Neural progenitor cell (in vitro differentiated cells): ENCODE data around the gene OR52K1. TPM values are rescaled to one million over a fixed set of nuclear protein-coding genes. Genes with fewer than 3 reads are reported as not detected.

Experiments
- DNase-seq: peaks from one replicate; pipeline ENCODE4 v3.0.0-alpha.2; 2016; ENCODE audit warnings: low spot score
- H2AFZ ChIP-seq: fragments of 200-600 bp; sonication (generic); replicated peaks from 2 replicates; pipeline ENCODE4 v1.6.1; 2016; ENCODE audit warnings: antibody characterized with exemption
- H3F3A ChIP-seq: fragments of 200-600 bp; sonication (generic); 2 replicates; pipeline ENCODE4 v1.6.1; 2016; ENCODE audit warnings: antibody characterized with exemption, low read depth
- H3K27ac ChIP-seq: fragments of 200-600 bp; sonication (generic); 2 replicates; pipeline ENCODE4 v1.5.1; 2016; ENCODE audit warnings: mild to moderate bottlenecking
- H3K27me3 ChIP-seq: fragments of 200-600 bp; sonication (generic); 2 replicates; pipeline ENCODE4 v1.6.1; 2016; ENCODE audit warnings: mild to moderate bottlenecking, moderate library complexity
- H3K36me3 ChIP-seq: fragments of 200-600 bp; sonication (generic); 2 replicates; pipeline ENCODE4 v1.5.1; 2016
- H3K4me1 ChIP-seq: fragments of 200-600 bp; sonication (generic); 2 replicates; pipeline ENCODE4 v1.6.1; 2016; ENCODE audit warnings: mixed run types
- H3K4me2 ChIP-seq: fragments of 200-600 bp; sonication (generic); 2 replicates; pipeline ENCODE4 v1.6.1; 2016
- H3K4me3 ChIP-seq: fragments of 200-600 bp; sonication (generic); 2 replicates; pipeline ENCODE4 v1.5.1; 2016
- H3K79me2 ChIP-seq: fragments of 200-600 bp; sonication (generic); 2 replicates; pipeline ENCODE4 v1.6.1; 2016; ENCODE audit warnings: low read depth
- H3K9ac ChIP-seq: fragments of 200-600 bp; sonication (generic); 2 replicates; pipeline ENCODE4 v1.6.1; 2016
- H3K9me3 ChIP-seq: fragments of 200-600 bp; sonication (generic); 2 replicates; pipeline ENCODE4 v1.5.1; 2016; ENCODE audit warnings: low read depth
- H4K20me1 ChIP-seq: fragments of 200-600 bp; sonication (generic); 2 replicates; pipeline ENCODE4 v1.6.1; 2016; ENCODE audit warnings: low read depth
- H3K27ac Mint-ChIP-seq: 3 replicates; pipeline ENCODE4 v1.8.0; 2021; ENCODE audit warnings: mixed read lengths
- H3K27me3 Mint-ChIP-seq: 2 replicates; pipeline ENCODE4 v1.8.0; 2022; ENCODE audit warnings: low read depth, mild to moderate bottlenecking, inconsistent platforms, moderate library complexity, mixed read lengths; ENCODE audit not compliant: insufficient read depth
- H3K36me3 Mint-ChIP-seq: 3 replicates; pipeline ENCODE4 v1.8.0; 2021; ENCODE audit warnings: mixed read lengths
- H3K4me1 Mint-ChIP-seq: 3 replicates; pipeline ENCODE4 v1.8.0; 2021; ENCODE audit warnings: mixed read lengths
- H3K4me3 Mint-ChIP-seq: 3 replicates; pipeline ENCODE4 v1.8.0; 2021; ENCODE audit warnings: mild to moderate bottlenecking, moderate library complexity, mixed read lengths
- H3K9me3 Mint-ChIP-seq: 3 replicates; pipeline ENCODE4 v1.8.0; 2020; ENCODE audit warnings: mixed read lengths
- CTCF ChIP-seq: fragments of 200-600 bp; sonication (generic); IDR thresholded peaks from 2 replicates; pipeline ENCODE4 v1.5.1; 2017; ENCODE audit warnings: antibody characterized with exemption, mild to moderate bottlenecking
- EZH2 ChIP-seq: fragments of 200-600 bp; sonication (generic); IDR thresholded peaks from 2 replicates; pipeline ENCODE4 v1.6.1; 2017; ENCODE audit warnings: antibody characterized with exemption, mild to moderate bottlenecking, moderate library complexity
- EZH2phosphoT487 ChIP-seq: fragments of 200-600 bp; sonication (generic); IDR thresholded peaks from 2 replicates; pipeline ENCODE4 v1.6.1; 2017; ENCODE audit warnings: antibody characterized with exemption
- total RNA-seq: library from RNA; depleted of rRNA; stranded (reverse); fragments of >200 nt; gene quantifications from 2 replicates; pipeline ENCODE4 v1.2.3, GENCODE V29; 2015; ENCODE audit warnings: low replicate concordance

The OR52K1 gene
- total RNA-seq, 1 donor from 2014 or later = not detected

GRCh38 chr11:4459500-4459899 is 22.9 kb upstream of the OR52K1 start:
- no peak overlapping the region for H3K4me2 ChIP-seq
- no peaks in the 10 kb centered on the region for H3K27me3 ChIP-seq
- H3K4me1 Mint-ChIP-seq = no peaks in the 10 kb centered on the region
- H4K20me1 ChIP-seq = no peaks in the 10 kb centered on the region
- peaks cover 5% of the 10 kb centered on the region for H3K9me3 Mint-ChIP-seq
- no peaks in the 10 kb centered on the region for H3F3A ChIP-seq
- H2AFZ ChIP-seq = no peak overlapping the region
- H3K79me2 ChIP-seq = no peaks in the 10 kb centered on the region
- TF ChIP-seq EZH2 = no peak
- TF ChIP-seq EZH2phosphoT487 = no peak
- TF ChIP-seq CTCF = no peak
- no peak overlapping the region for H3K4me3 ChIP-seq
- no peaks in the 10 kb centered on the region for H3K4me1 ChIP-seq
- no peak overlapping the region for H3K4me3 Mint-ChIP-seq
- H3K36me3 ChIP-seq = no peaks in the 10 kb centered on the region
- H3K36me3 Mint-ChIP-seq = no peaks in the 10 kb centered on the region
- no peaks in the 10 kb centered on the region for H3K9me3 ChIP-seq
- H3K27ac Mint-ChIP-seq = no peak overlapping the region
- no peak overlapping the region for H3K9ac ChIP-seq
- H3K27me3 Mint-ChIP-seq = no peaks in the 10 kb centered on the region
- no peak overlapping the region for H3K27ac ChIP-seq
- no peak for DNase-seq

- DNase-seq = no peak
- Histone ChIP-seq H3K4me3 (no peak overlapping the region), H3K9me3 (no peaks in the 10 kb centered on the region), H2AFZ (no peak overlapping the region), H3K36me3 (no peaks in the 10 kb centered on the region), H4K20me1 (no peaks in the 10 kb centered on the region), H3K27ac (no peak overlapping the region), H3K79me2 (no peaks in the 10 kb centered on the region), H3F3A (no peaks in the 10 kb centered on the region), H3K27me3 (no peaks in the 10 kb centered on the region), H3K4me1 (peaks cover 4% of the 10 kb centered on the region), H3K4me2 (no peak overlapping the region), H3K9ac (no peak overlapping the region)
- Mint-ChIP-seq H3K4me3 (no peak overlapping the region), H3K27ac (no peak overlapping the region), H3K9me3 (peaks cover 8% of the 10 kb centered on the region), H3K36me3 (no peaks in the 10 kb centered on the region), H3K27me3 (no peaks in the 10 kb centered on the region), H3K4me1 (no peaks in the 10 kb centered on the region)
- TF ChIP-seq EZH2 (no peak), CTCF (no peak), EZH2phosphoT487 (no peak)
Observed at GRCh38 chr11:4460151-4460550, 22.3 kb upstream of the OR52K1 start.

GRCh38 chr11:4464216-4465159 is 18.0 kb upstream of the OR52K1 start:
- no peaks in the 10 kb centered on the region for H3K36me3 Mint-ChIP-seq
- H3K4me2 ChIP-seq = no peak overlapping the region
- TF ChIP-seq EZH2phosphoT487 (no peak), EZH2 (no peak), CTCF (no peak)
- peak overlapping the region; percentile 80 for H3K27ac ChIP-seq
- peaks cover 18% of the 10 kb centered on the region for H3K4me1 ChIP-seq
- peaks cover 8% of the 10 kb centered on the region for H3K9me3 Mint-ChIP-seq
- H3K4me3 ChIP-seq = no peak overlapping the region
- H3K27me3 Mint-ChIP-seq = no peaks in the 10 kb centered on the region
- no peak overlapping the region for H3K27ac Mint-ChIP-seq
- no peaks in the 10 kb centered on the region for H3K36me3 ChIP-seq
- H3K4me1 Mint-ChIP-seq = peaks cover 2% of the 10 kb centered on the region
- DNase-seq = peak; percentile 12
- no peak overlapping the region for H3K9ac ChIP-seq
- H3K79me2 ChIP-seq = no peaks in the 10 kb centered on the region
- H3K27me3 ChIP-seq = no peaks in the 10 kb centered on the region
- H3F3A ChIP-seq = no peaks in the 10 kb centered on the region
- no peaks in the 10 kb centered on the region for H4K20me1 ChIP-seq
- peak overlapping the region; percentile 38 for H2AFZ ChIP-seq
- H3K9me3 ChIP-seq = no peaks in the 10 kb centered on the region
- no peak overlapping the region for H3K4me3 Mint-ChIP-seq
